Measurements from ENCODE around the gene FAM168A.

- TF ChIP-seq, protein P1, sequence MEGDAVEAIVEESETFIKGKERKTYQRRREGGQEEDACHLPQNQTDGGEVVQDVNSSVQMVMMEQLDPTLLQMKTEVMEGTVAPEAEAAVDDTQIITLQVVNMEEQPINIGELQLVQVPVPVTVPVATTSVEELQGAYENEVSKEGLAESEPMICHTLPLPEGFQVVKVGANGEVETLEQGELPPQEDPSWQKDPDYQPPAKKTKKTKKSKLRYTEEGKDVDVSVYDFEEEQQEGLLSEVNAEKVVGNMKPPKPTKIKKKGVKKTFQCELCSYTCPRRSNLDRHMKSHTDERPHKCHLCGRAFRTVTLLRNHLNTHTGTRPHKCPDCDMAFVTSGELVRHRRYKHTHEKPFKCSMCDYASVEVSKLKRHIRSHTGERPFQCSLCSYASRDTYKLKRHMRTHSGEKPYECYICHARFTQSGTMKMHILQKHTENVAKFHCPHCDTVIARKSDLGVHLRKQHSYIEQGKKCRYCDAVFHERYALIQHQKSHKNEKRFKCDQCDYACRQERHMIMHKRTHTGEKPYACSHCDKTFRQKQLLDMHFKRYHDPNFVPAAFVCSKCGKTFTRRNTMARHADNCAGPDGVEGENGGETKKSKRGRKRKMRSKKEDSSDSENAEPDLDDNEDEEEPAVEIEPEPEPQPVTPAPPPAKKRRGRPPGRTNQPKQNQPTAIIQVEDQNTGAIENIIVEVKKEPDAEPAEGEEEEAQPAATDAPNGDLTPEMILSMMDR (IDR thresholded peaks at IDR 0.05; ENCODE audit: low read depth, low read length) = no peak
- TF ChIP-seq EZH2phosphoT487 (IDR thresholded peaks at IDR 0.05; ENCODE audit: low read depth) = no peak
Measured at GRCh38 chr11:73392108-73393010, 205.6 kb downstream of the FAM168A start.

All from OCI-LY3 (cell line).